ENCODE data around the gene LILRB2. TPM values are rescaled to one million over a fixed set of nuclear protein-coding genes. Genes with fewer than 3 reads are reported as not detected.

LILRB2 gene
- polyA plus RNA-seq, 3 donors = 111 to 574 (median 172) TPM

DNA sequence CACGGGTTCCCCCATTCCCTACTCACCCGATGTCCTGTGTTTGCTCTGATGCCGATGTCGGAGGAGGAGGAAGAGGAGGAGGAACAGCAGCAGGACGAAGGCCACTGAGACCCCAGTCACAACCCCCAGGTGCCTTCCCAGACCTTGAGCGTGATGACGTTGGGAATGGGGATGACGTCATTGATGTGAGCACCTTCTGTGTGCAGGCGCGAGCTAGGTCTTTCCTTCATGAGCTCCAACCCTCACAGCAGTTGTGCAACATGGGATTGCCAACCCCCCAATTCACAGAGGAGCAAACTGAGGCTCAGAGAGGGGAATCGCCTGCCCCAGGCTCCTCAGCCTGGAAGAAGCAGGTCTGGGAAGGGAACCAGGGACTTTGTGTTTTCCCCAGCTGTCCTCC is 28.1 kb downstream of the LILRB2 start:
- Histone ChIP-seq H3K79me2 (ENCODE audit: insufficient read depth, low read length) (no peaks in the 10 kb centered on the region), H3K27me3 (ENCODE audit: control insufficient read depth in 2 of 2, insufficient read depth in 2 of 2, low read length in 2 of 2) (peaks cover 0 to 5% of the 10 kb centered on the region in 2 donors), H3K4me2 (replicated peaks; ENCODE audit: extremely low read depth, low read length, poor library complexity, severe bottlenecking) (no peak overlapping the region), H3K27ac (ENCODE audit: low read depth in 1 of 2, low read length in 2 of 2) (no peak overlapping the region), H3K4me1 (ENCODE audit: control insufficient read depth in 1 of 2, insufficient read depth in 2 of 2, low read length in 2 of 2) (peaks cover 22 to 43% of the 10 kb centered on the region in 2 donors), H3K9me3 (replicated peaks in 1 of 2; ENCODE audit: control insufficient read depth in 1 of 2, insufficient read depth in 1 of 2, low read length in 2 of 2) (no peaks in the 10 kb centered on the region), H3K9ac (ENCODE audit: insufficient read depth, low read length, poor library complexity, severe bottlenecking) (no peak overlapping the region), H2AFZ (ENCODE audit: insufficient read depth, low read depth, low read length, poor library complexity, severe bottlenecking) (no peak overlapping the region), H3K4me3 (replicated peaks in 1 of 3; ENCODE audit: low read depth in 2 of 3, low read length in 3 of 3) (no peak overlapping the region), H4K20me1 (ENCODE audit: insufficient read depth, low read length) (no peaks in the 10 kb centered on the region), H3K36me3 (replicated peaks in 1 of 2; ENCODE audit: control insufficient read depth in 1 of 2, insufficient read depth in 2 of 2, low read length in 2 of 2) (no peaks in the 10 kb centered on the region)
- H3K27ac Mint-ChIP-seq = peak overlapping the region in 1 of 7 donors; percentile 2
- H3K27me3 Mint-ChIP-seq (ENCODE audit: low read depth in 3 of 3) = peaks cover 16 to 23% (median 23%) of the 10 kb centered on the region in 3 donors
- 97% methylated on average over 5 of the region's 11 CpGs for WGBS (ENCODE audit: insufficient coverage)
- peaks cover 0 to 3% (median 0%) of the 10 kb centered on the region in 7 donors for H3K9me3 Mint-ChIP-seq
- DNase-seq = no peak
- peaks cover 36% of the 10 kb centered on the region for H3K4me1 Mint-ChIP-seq
- H3K4me3 Mint-ChIP-seq = peak overlapping the region in 1 of 2 donors; percentile 16
- intact Hi-C loops (cut with micrococcal nuclease) = no loop called here
- TF ChIP-seq, protein P1, sequence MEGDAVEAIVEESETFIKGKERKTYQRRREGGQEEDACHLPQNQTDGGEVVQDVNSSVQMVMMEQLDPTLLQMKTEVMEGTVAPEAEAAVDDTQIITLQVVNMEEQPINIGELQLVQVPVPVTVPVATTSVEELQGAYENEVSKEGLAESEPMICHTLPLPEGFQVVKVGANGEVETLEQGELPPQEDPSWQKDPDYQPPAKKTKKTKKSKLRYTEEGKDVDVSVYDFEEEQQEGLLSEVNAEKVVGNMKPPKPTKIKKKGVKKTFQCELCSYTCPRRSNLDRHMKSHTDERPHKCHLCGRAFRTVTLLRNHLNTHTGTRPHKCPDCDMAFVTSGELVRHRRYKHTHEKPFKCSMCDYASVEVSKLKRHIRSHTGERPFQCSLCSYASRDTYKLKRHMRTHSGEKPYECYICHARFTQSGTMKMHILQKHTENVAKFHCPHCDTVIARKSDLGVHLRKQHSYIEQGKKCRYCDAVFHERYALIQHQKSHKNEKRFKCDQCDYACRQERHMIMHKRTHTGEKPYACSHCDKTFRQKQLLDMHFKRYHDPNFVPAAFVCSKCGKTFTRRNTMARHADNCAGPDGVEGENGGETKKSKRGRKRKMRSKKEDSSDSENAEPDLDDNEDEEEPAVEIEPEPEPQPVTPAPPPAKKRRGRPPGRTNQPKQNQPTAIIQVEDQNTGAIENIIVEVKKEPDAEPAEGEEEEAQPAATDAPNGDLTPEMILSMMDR (IDR thresholded peaks at IDR 0.05) = no peak
- H3K36me3 Mint-ChIP-seq = peaks cover 0 to 3% of the 10 kb centered on the region in 2 donors

DNA sequence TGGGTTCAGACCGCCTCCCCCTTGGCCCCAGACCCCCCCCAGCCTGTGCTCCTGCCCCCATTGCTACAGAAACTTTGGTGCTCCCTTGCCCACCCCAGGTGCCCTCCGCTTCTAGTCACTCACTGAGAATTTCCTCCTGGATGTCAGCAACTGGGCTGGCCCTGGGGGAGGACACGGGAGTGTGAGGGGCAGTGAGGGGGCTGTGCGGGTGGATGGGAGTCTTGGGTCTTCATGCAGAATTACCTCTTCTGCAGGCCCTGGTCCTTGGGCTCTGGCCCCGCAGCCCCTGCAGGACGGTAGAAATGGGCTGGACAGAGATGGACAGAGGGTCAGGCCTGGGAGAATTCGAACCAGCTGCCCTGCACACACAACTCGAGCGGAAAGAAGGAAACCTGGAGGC is 28.7 kb downstream of the LILRB2 start:
- Histone ChIP-seq H2AFZ (ENCODE audit: insufficient read depth, low read depth, low read length, poor library complexity, severe bottlenecking) (no peak overlapping the region), H3K27ac (ENCODE audit: low read depth in 1 of 2, low read length in 2 of 2) (no peak overlapping the region), H3K4me1 (ENCODE audit: control insufficient read depth in 1 of 2, insufficient read depth in 2 of 2, low read length in 2 of 2) (peaks cover 28 to 47% of the 10 kb centered on the region in 2 donors), H3K9me3 (replicated peaks in 1 of 2; ENCODE audit: control insufficient read depth in 1 of 2, insufficient read depth in 1 of 2, low read length in 2 of 2) (no peaks in the 10 kb centered on the region), H3K36me3 (replicated peaks in 1 of 2; ENCODE audit: control insufficient read depth in 1 of 2, insufficient read depth in 2 of 2, low read length in 2 of 2) (no peaks in the 10 kb centered on the region), H3K4me3 (replicated peaks in 1 of 3; ENCODE audit: low read depth in 2 of 3, low read length in 3 of 3) (no peak overlapping the region), H3K9ac (ENCODE audit: insufficient read depth, low read length, poor library complexity, severe bottlenecking) (no peak overlapping the region), H3K4me2 (replicated peaks; ENCODE audit: extremely low read depth, low read length, poor library complexity, severe bottlenecking) (no peak overlapping the region), H4K20me1 (ENCODE audit: insufficient read depth, low read length) (no peaks in the 10 kb centered on the region), H3K79me2 (ENCODE audit: insufficient read depth, low read length) (no peaks in the 10 kb centered on the region), H3K27me3 (ENCODE audit: control insufficient read depth in 2 of 2, insufficient read depth in 2 of 2, low read length in 2 of 2) (peaks cover 0 to 5% of the 10 kb centered on the region in 2 donors)
- peaks cover 0 to 3% of the 10 kb centered on the region in 2 donors for H3K36me3 Mint-ChIP-seq
- TF ChIP-seq, protein P1 (IDR thresholded peaks at IDR 0.05) = no peak
- H3K27me3 Mint-ChIP-seq (ENCODE audit: low read depth in 3 of 3) = peaks cover 15 to 21% (median 21%) of the 10 kb centered on the region in 3 donors
- peaks cover 0 to 3% (median 0%) of the 10 kb centered on the region in 7 donors for H3K9me3 Mint-ChIP-seq
- 100% methylated on average over 4 of the region's 9 CpGs for WGBS (ENCODE audit: insufficient coverage)
- intact Hi-C loops (cut with micrococcal nuclease) = no loop called here
- peaks cover 37% of the 10 kb centered on the region for H3K4me1 Mint-ChIP-seq
- DNase-seq = no peak
- peak overlapping the region in 1 of 7 donors; percentile 2 for H3K27ac Mint-ChIP-seq
- peak overlapping the region in 1 of 2 donors; percentile 46 for H3K4me3 Mint-ChIP-seq
